ENCODE data around the gene BBS9. TPM values are rescaled to one million over a fixed set of nuclear protein-coding genes. Genes with fewer than 3 reads are reported as not detected.

BBS9 gene
- total and polyA plus RNA-seq, 9 of the 15 experiments (the other 6 are each of a cell fraction or from before 2014, with no cell fraction given), result 0.77 to 3.3 (median 2.4) TPM

GRCh38 chr7:33651998-33652515 is 522.7 kb downstream of the BBS9 start (continued):
- no peak for TF ChIP-seq ZKSCAN8 (CRISPR knock-in tag; IDR thresholded peaks at IDR 0.05)
- TF ChIP-seq RB1 (IDR thresholded peaks at IDR 0.05; ENCODE audit: low read depth), result no peak
- no peak for TF ChIP-seq TARDBP (IDR thresholded peaks at IDR 0.05)
- TF ChIP-seq ZSCAN32 (CRISPR knock-in tag; IDR thresholded peaks at IDR 0.05), result no peak

GRCh38 chr7:33654676-33655075 is 525.3 kb downstream of the BBS9 start:
- intact Hi-C loops (cut with micrococcal nuclease), result no loop called here
- POLR2A ChIA-PET, result no interaction called here
- Histone ChIP-seq H3K36me3 (ENCODE audit: control insufficient read depth, insufficient read depth, low read length) (no peaks in the 10 kb centered on the region), H3K27ac (ENCODE audit: extremely low read depth, low read depth, low read length) (no peak overlapping the region), H2AFZ (ENCODE audit: low read depth, low read length) (no peak overlapping the region), H3K4me2 (ENCODE audit: insufficient read depth, low read length) (no peak overlapping the region), H3K27me3 (ENCODE audit: control insufficient read depth in 2 of 2, insufficient read depth in 2 of 2, low read length in 2 of 2) (no peaks in the 10 kb centered on the region), H3K79me2 (ENCODE audit: control insufficient read depth, insufficient read depth, low read length) (no peaks in the 10 kb centered on the region), H3K9me1 (ENCODE audit: control insufficient read depth, insufficient read depth, low read length) (no peaks in the 10 kb centered on the region), H3K4me1 (replicated peaks in 1 of 2; ENCODE audit: control insufficient read depth in 2 of 2, insufficient read depth in 2 of 2, low read length in 2 of 2) (no peaks in the 10 kb centered on the region), H3K4me3 (no peak overlapping the region), H3K9ac (ENCODE audit: insufficient read depth in 1 of 2, low read depth in 2 of 2, low read length in 2 of 2) (no peak overlapping the region), H4K20me1 (replicated peaks; ENCODE audit: control insufficient read depth, insufficient read depth, low read length) (no peaks in the 10 kb centered on the region), H3K9me3 (replicated peaks; ENCODE audit: control insufficient read depth, insufficient read depth, low read depth, low read length) (no peaks in the 10 kb centered on the region)
- CTCF ChIA-PET (ENCODE audit: low intra/inter-chr PET ratio), result no interaction called here
- BruUV-seq (replicated peaks), result no TSS peak
- FAIRE-seq (no peak), ATAC-seq (no peak), DNase-seq (ENCODE audit: extremely low read depth in 1 of 4, low spot score in 3 of 4) (no peak)
- TF ChIP-seq PKNOX1 (IDR thresholded peaks at IDR 0.05), result no peak
- no peak for TF ChIP-seq ILF3 (IDR thresholded peaks at IDR 0.05; ENCODE audit: borderline replicate concordance)
- TF ChIP-seq ZNF511 (CRISPR knock-in tag; IDR thresholded peaks at IDR 0.05), result no peak
- no peak for TF ChIP-seq STAT5A (IDR thresholded peaks at IDR 0.05; ENCODE audit: borderline replicate concordance, low read length)
- TF ChIP-seq ZNF77 (CRISPR knock-in tag; IDR thresholded peaks at IDR 0.05), result no peak
- no peak for TF ChIP-seq GABPA (tag; conservative IDR thresholded peaks at IDR 0.05; ENCODE audit: low read depth)
- no peak for TF ChIP-seq SMAD3 (CRISPR knock-in tag; conservative IDR thresholded peaks at IDR 0.05)
- TF ChIP-seq MXD1 (CRISPR knock-in tag; IDR thresholded peaks at IDR 0.05; ENCODE audit: borderline replicate concordance, poor library complexity, severe bottlenecking), result no peak
- TF ChIP-seq KHSRP (IDR thresholded peaks at IDR 0.05), result no peak
- no peak for TF ChIP-seq OTX1 (CRISPR knock-in tag; IDR thresholded peaks at IDR 0.05)
- TF ChIP-seq BRD9 (IDR thresholded peaks at IDR 0.05; ENCODE audit: low read depth, partially characterized antibody), result no peak
- no peak for TF ChIP-seq NR2C2 (CRISPR knock-in tag; IDR thresholded peaks at IDR 0.05)
- no peak for TF ChIP-seq NR2C2 (tag; IDR thresholded peaks at IDR 0.05)
- no peak for TF ChIP-seq ZNF586 (CRISPR knock-in tag; conservative IDR thresholded peaks at IDR 0.05)
- TF ChIP-seq ZNF146 (CRISPR knock-in tag; IDR thresholded peaks at IDR 0.05; ENCODE audit: unreplicated experiment), result no peak
- no peak for TF ChIP-seq CBX2 (IDR thresholded peaks at IDR 0.05; ENCODE audit: insufficient read depth, low read length, poor library complexity, severe bottlenecking)
- WGBS (ENCODE audit: insufficient coverage, low coverage, missing lambda C conversion rate), result 3% methylated on average over 5 of the region's 5 CpGs
- in situ Hi-C loops (cut with MboI), result no loop called here

Data from K562 (cell line).